ENCODE data around the gene PTPRD. TPM values are rescaled to one million over a fixed set of nuclear protein-coding genes. Genes with fewer than 3 reads are reported as not detected.

PTPRD gene
- total and polyA plus RNA-seq, 2 of the 4 experiments (the other 2 are of a cell fraction), result 0.07 to 0.18 TPM

- Histone ChIP-seq H2BK120ac (ENCODE audit: low read depth, low read length) (no peak overlapping the region), H3K14ac (replicated peaks; ENCODE audit: low read depth, low read length) (no peak overlapping the region), H4K8ac (ENCODE audit: low read depth in 2 of 2, low read length in 2 of 2) (no peak overlapping the region), H3K9me1 (ENCODE audit: insufficient read depth, low read length) (no peaks in the 10 kb centered on the region), H3K4me2 (ENCODE audit: low read depth, low read length) (no peak overlapping the region), H3K79me1 (ENCODE audit: low read depth in 1 of 2, low read length in 2 of 2) (no peaks in the 10 kb centered on the region), H2AK5ac (ENCODE audit: low read depth, low read length) (no peak overlapping the region), H3K27me3 (ENCODE audit: control insufficient read depth, insufficient read depth, low read length) (no peaks in the 10 kb centered on the region), H3K56ac (ENCODE audit: extremely low read depth, insufficient read depth, low read length) (no peak overlapping the region), H2BK20ac (ENCODE audit: low read depth, low read length) (no peak overlapping the region), H4K20me1 (ENCODE audit: insufficient read depth, low read length) (no peaks in the 10 kb centered on the region), H3K9me3 (ENCODE audit: control insufficient read depth, insufficient read depth, low read length) (no peaks in the 10 kb centered on the region), H2BK15ac (ENCODE audit: low read depth, low read length) (no peak overlapping the region), H3K36me3 (ENCODE audit: control insufficient read depth, insufficient read depth, low read length) (no peaks in the 10 kb centered on the region), H3K4ac (ENCODE audit: low read depth, low read length) (no peak overlapping the region), H3K23ac (ENCODE audit: low read depth, low read length) (no peak overlapping the region), H3K4me3 (ENCODE audit: insufficient read depth, low read depth, low read length) (no peak overlapping the region), H3K9ac (ENCODE audit: low read depth, low read length) (no peak overlapping the region), H2BK5ac (ENCODE audit: low read depth, low read length, poor library complexity, severe bottlenecking) (no peak overlapping the region), H2AFZ (replicated peaks; ENCODE audit: low read length, poor library complexity) (no peak overlapping the region), H3K27ac (ENCODE audit: insufficient read depth, low read length) (no peak overlapping the region), H4K5ac (ENCODE audit: low read depth, low read length) (no peak overlapping the region), H3K18ac (ENCODE audit: low read depth, low read length) (no peak overlapping the region), H3K4me1 (ENCODE audit: control insufficient read depth, insufficient read depth, low read length) (no peaks in the 10 kb centered on the region), H2AK9ac (replicated peaks; ENCODE audit: low read depth, low read length, poor library complexity) (no peak overlapping the region), H4K91ac (ENCODE audit: insufficient read depth, low read depth, low read length) (no peak overlapping the region)
- dilution Hi-C loops (cut with HindIII; ENCODE audit: low sequenced_read_pairs, unreplicated experiment), result no loop called here
- in situ Hi-C loops (cut with MboI; ENCODE audit: low sequenced_read_pairs), result no loop called here
- ChIA-PET CTCF (no interaction called here), POLR2A (ENCODE audit: unreplicated experiment) (no interaction called here)
- intact Hi-C loops (cut with micrococcal nuclease), result no loop called here
- BruUV-seq (replicated peaks), result no TSS peak
- ATAC-seq (ENCODE audit: low read depth), result no peak
- no peak for DNase-seq
- WGBS, 2 experiments (ENCODE audit: extremely low coverage in 2 of 2, insufficient read length in 1 of 2), result no CpG with 5 or more reads among the region's 1 CpG
- TF ChIP-seq POLR2A (IDR thresholded peaks at IDR 0.05; ENCODE audit: low read depth, low read length), result no peak
- TF ChIP-seq RCOR1 (IDR thresholded peaks at IDR 0.05; ENCODE audit: insufficient replicate concordance, low read length), result no peak
- no peak for TF ChIP-seq RFX5 (IDR thresholded peaks at IDR 0.05; ENCODE audit: low read depth, low read length)
- no peak for TF ChIP-seq RAD21 (IDR thresholded peaks at IDR 0.05; ENCODE audit: low read length)
- no peak for TF ChIP-seq SMC3 (IDR thresholded peaks at IDR 0.05; ENCODE audit: low read depth, low read length)
- no peak for TF ChIP-seq ELK1 (IDR thresholded peaks at IDR 0.05; ENCODE audit: borderline replicate concordance, low read depth, low read length)
- TF ChIP-seq USF2 (IDR thresholded peaks at IDR 0.05; ENCODE audit: low read depth, low read length), result no peak
- no peak for TF ChIP-seq CTCF (conservative IDR thresholded peaks at IDR 0.05; ENCODE audit: low read depth, low read length)
- no peak for TF ChIP-seq MAZ (IDR thresholded peaks at IDR 0.05; ENCODE audit: borderline replicate concordance, low read depth, low read length)
- TF ChIP-seq MAFK (IDR thresholded peaks at IDR 0.05; ENCODE audit: low read depth, low read length), result no peak
These were observed 517.6 kb downstream of the PTPRD start for GRCh38 chr9:10095208-10095607.
